Right lung (tissue), 5 donors: ENCODE results near the gene CACTIN. TPM values are rescaled to one million over a fixed set of nuclear protein-coding genes. Genes with fewer than 3 reads are reported as not detected.
"Not testable (repeated sequence)": the region's sequence is repeated elsewhere in the genome, so short reads cannot be mapped to it uniquely, and the experiment has no call there.

ENCODE experiments used
- DNase-seq, 2 donors: peaks; one replicate each; pipeline ENCODE4 v3.0.0-alpha.2; 2013
- polyA plus RNA-seq, 5 donors: library from polyadenylated mRNA; unstranded; fragments of 120-200 nt; gene quantifications; one replicate each; pipeline versions ENCODE4 v1.2.1 to v1.2.3, GENCODE V29; 2013; ENCODE audit warnings: inconsistent platforms in 1 of 5, low replicate concordance in 1 of 5; ENCODE audit not compliant: insufficient read length in 5 of 5, insufficient read depth in 1 of 5

The CACTIN gene
- polyA plus RNA-seq, 5 donors = 18.4 to 34.7 (median 26.0) TPM

DNA sequence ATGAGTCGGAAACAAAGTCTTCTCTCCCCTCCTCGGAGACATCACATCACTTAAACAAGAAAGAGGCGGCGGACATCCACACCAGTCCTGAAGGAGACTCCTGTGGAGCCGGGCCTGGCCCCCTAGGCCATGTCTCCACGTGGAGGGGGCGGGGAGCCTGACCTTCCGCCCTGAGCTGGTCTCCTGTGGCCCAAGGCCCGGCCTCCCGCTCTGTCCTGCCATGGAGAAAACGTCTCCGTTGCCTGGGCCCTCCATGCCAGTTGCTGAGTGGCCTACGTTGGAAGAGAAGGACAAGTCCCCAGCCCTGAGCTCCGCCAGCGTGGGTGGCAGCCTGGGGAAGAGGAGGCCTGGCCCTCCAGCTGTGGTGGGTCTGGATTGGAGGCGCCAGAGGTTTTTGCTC, 5.5 kb upstream of the CACTIN start:
- no peak for DNase-seq

DNA sequence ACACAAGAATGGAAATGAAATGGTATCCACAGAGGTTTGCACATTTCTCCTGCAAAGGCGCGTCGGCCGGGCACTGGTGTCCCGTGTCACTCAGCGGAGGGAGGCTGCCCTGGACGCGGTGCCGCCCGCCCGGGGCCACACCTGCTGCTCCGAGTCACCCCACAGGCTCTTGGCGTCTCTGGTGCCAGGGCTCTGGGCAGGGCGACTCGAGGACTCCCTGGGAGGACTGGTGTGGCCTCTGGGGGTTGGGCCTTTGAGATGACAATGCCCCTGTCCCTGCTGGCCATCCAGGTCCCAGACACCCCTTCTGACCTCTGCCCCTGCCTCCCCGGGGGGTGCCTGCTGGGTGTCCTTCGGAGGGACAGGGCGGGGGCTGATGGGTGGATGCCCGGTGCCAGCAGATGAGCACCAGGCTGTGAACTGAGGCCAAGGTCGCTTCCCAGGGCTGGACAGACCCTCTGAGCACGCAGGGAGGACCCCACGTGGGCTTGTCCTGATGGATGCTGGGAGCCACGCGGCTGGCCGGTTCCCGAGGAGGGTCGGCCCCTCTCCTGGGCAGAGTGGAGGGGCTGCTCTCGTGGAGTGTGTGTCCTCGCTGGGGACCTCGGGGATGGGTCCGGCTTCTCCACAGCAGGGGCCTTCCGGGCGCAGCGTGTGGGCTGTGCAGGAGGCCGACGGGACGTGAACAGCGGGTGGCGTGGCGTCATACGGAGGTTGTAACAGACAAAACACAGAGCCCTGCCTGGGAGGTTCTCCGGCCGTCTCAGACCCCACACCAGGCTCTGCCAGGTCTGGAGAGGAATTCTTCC, 4.7 kb upstream of the CACTIN start:
- no peak for DNase-seq

DNA sequence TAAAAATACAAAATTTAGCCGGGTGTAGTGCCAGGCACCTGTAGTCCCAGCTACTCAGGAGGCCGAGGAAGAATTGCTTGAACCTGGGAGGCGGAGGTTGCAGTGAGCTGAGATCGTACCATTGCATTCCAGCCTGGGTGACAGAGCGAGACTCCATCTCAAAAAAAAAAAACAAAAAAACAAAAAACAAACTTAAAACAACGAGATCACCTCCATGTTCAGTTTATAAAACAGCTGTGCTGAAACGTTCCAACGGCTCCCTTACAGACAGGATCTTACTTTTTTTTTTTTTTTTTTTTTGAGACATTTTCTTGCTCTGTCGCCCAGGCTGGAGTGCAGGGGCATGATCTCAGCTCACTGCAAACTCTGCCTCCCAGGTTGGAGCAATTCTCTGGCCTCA, 2.2 kb upstream of the CACTIN start:
- not testable (repeated sequence) for DNase-seq

DNA sequence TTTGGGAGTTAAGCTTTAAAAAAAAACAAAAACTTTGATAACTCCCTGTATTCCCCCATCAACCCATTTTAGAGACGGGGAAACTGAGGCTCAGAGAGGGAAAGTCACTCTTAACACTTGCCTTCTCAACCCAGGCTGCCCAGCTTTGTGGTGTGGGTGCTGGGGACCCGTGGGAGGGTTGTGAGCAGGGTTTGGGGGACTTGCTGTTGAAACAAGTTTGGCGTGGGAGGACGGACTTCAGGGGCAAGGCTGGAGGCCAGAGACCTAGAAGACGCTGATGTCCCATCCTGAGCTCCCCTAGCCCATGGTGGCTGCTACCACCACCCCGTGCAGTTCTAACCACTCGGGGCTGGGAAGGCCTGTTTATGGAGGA, 747 bp upstream of the CACTIN start:
- DNase-seq = no peak

DNA sequence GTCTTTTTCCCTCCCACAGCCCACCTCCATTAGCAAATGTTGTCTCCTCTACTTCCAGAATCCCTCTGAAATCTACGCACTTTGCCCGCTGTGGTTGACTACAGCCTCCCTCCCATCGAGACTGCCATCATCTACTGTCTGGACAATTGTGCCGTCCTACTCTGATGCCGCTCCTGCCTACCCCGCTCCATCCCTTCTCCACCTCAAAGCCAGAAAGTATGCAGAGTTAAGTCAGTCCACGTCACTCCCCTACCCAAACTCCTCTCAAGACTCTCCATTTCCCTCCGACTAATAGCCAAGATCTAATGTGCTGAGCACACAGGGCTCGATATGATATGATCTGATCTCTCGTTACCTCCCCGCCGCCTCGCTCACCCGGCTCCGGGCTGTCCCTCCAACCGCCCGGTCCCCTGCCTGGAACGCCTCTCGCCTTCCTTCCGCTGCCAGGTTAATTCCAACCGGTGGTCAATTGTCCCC, 556 bp downstream of the CACTIN start:
- no peak for DNase-seq

DNA sequence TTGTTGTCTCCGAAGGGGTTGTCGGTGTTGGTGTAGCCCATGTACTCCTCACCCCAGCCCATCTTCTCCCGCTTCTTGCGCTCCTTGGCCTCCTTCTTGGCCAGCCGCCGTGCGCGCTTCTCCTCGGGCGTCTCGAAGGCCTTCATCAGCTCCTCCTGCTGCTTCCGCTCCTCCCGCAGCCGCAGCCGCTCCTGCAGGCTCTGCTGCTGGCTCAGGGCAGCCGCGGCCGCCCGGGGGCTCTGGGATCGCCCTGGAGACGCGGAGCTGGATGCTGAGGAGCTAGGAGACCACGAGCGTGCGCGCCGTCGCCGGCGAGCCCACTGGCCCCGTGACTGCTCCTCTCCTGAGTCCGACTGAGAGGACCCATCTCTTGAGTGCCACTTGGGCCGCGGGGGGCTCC, 2.9 kb downstream of the CACTIN start:
- DNase-seq = no peak

DNA sequence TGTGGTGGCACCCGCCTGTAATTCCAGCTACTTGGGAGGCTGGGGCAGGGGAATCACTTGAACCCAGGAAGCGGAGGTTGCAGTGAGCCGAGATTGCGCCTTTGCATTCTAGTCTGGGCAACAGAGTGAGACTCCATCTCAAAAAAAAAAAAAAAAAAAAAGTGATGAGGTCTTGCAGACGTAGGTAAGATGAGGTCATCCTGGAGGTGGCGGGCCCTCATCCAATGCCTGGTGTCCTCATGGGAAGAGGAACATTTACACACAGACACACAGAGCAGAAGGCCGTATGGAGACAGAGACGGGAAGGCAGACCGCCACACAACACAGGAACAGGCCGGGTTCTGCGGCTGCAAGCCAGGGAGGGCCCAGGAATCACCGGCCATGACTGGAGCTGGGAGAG, 4.4 kb downstream of the CACTIN start:
- DNase-seq = no peak

DNA sequence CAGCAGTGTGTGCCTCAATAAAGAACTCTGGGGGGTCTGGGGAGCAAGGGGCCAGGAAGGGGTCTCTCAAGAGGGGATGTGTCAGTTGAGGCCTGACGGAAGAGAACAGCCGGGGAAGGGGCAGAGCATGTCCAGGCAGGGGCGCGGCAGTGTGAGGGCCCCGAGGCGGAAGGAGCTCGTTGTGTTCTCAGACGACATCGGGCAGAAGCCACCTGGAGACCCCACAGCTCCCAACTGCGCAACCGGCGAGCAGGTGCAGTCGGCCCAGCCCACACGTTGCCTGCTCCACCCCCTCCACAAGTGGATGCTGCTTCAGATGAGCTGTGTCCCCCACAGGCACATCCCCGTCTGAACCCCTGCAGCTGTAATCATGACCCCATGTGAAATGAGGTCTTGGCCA, 4.9 kb downstream of the CACTIN start:
- no peak for DNase-seq

DNA sequence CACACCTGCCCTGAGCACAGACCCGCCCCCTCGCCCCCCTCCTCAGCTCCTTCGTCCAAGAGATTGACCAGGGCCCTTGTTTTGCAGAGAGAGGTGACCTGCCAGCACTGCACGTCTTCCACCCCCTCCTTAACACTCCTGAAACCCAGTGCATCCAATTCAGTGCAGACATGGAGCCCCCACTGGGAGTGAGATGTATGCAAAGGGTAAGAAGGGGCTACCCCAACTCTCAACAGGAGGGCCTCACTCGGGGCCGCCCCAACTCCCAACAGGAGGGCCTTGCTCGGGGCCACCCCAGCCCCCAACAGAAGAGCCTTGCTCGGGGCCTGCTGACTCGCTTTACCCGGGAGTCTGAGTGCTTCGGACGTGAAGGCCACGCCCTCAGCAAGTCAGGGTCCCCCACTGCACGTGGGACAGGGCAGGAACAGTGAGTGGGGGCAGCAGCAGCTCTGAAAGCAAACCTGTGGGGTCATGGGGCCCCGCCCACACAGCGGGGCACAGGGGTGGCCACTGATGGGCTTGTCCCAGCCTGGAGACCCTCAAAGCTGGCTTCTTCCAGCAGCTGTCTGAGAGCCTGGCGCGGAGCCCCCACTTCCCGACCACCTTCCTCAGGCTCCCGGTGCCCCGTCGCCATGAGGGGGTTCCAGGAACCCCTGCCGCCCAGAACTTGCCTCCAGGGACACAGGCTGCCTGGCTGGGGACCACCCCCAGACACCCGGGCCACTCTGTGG, 5.6 kb downstream of the CACTIN start:
- DNase-seq = no peak

DNA sequence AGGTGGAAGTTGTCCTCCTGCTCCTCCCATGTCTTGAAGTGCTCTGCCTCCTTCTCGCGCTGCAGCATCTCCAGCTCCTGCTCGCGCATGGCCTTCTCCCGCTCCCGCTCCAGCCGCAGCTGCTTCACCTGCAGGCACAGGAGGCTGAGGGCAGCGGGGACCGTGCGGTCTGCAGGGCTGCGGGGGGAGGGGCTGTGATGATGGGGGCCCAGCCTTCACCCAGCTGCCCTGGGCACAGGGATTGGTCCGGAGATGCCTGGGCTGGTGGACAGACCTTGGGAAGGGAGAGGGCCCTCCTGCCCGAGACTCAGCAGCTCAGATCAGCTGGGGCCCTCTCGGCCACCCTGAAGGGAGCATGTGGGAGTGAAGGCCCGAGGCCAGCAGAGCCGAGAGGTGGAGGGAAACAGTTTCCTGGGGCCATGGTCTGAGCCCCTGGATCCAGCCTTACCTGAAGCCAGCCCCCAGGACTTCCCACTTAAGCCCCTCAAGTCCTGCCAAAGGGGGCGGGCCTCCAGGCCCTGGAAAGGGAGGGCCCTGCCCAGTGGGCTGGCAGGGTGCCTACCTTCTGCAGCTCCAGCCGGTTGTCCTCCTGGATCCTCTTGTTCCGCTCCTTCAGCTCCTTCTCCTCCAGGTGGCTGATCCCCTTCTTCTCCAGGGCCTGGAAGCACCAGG, 6.3 kb downstream of the CACTIN start:
- no peak for DNase-seq

DNA sequence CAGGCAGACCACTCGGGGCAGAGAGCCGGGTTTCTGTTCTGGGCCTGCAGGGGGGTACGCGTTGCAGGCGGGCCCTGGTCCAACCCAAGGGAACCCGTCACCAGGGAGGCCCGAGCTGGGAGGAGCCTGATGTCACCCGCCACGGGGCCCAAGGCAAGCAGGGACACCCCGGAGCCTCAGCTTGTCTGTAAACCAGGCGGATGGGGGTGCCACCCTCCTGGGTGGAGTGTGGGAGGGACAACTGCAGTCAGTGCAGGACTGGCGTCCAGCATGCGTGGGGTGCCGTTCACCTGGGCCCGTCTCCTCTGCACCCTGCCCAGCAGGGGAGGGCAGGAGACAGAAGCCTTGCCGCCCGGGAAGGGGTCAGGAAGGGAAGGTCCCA, 7.0 kb downstream of the CACTIN start:
- no peak for DNase-seq

DNA sequence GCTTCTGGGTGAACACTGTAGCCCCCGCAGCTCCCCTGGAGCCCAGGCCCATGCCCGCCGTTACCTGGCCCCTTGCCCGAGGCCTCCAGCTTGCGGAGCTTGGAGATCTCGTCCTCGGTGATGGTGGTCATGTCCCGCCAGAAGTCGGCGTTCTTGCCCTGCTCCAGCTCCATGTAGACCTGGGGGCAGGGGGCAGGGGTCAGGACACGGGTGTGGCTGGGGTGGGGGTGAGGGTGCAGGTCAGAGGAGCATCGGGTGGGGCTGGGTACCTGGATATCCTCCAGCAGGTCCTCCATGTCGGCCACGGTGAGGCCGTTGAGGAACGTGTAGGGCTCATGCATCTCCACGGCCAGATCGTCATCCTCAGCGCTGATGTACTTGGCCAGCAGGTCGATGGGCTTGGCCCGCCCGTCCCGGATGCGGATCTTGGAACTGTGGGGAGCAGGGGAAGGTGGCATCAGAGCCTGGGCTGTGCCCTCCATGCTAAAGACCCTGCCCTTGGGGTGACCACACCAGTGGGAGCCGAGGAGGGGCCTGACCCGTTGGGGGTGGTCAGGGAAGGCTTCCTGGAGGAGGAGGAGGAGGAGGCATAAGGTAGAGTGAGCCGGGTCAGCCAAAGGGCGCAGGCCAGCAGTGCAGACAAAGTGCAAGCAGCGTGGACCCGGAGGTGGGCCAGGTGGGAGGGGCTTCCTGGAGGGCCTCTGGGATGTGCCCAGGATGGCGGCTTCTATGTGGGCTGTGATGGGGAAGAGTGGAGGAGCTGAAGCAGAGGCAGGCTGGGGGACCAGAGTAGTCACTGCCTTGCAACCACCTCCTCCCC, 7.6 kb downstream of the CACTIN start:
- no peak for DNase-seq

DNA sequence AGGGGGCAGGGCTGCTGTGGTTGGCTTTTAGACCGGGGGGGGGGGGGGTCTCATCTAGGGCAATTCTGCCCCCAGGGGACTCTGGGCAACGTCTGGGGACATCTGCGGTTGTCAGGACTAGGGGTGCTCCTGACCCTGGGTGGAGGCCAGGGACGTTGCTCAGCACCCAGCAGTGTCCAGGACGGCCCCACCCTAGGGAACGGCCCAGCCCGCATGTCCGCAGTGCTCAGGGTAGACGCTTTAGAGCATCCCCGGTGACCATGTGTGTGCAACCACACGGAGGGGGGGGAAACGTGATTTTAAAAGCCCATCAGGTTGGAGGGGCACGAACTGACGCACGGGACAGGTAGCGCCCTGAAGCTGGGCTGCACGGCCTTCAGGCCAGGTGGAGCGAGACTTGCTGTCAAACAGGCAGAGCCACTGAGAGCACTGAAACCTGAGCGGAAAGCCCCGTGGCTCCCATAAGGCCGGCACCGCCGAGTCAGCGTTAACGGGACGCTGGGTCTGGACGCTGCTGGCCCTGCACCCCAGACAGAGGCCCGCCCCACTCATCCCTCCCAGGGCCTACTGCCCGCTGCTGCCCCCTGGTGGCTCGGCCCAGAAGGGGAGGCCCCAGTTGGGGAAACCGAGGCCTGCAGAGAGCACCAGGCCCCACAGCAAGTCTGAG, 8.3 kb downstream of the CACTIN start:
- DNase-seq = peak; percentile 29 to 32

DNA sequence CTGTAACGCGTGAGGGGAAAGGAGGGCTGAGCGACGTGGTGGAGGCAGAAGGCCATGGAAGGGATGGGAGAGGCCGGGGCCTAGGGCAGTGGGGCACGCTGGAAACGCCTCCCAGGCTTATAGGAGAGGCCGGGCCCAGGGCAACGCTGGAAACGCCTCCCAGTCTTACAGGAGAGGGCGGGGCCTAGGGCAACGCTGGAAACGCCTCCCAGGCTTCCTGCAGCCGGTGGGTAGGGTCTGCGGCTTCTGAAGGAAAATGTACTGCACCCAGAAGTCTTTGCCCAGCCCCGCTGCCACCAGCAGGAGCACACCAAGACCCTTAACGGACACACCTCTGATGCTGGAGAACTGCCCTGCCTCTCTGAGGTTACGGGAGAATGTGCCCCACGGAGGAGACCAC, 9.1 kb downstream of the CACTIN start:
- DNase-seq = no peak

DNA sequence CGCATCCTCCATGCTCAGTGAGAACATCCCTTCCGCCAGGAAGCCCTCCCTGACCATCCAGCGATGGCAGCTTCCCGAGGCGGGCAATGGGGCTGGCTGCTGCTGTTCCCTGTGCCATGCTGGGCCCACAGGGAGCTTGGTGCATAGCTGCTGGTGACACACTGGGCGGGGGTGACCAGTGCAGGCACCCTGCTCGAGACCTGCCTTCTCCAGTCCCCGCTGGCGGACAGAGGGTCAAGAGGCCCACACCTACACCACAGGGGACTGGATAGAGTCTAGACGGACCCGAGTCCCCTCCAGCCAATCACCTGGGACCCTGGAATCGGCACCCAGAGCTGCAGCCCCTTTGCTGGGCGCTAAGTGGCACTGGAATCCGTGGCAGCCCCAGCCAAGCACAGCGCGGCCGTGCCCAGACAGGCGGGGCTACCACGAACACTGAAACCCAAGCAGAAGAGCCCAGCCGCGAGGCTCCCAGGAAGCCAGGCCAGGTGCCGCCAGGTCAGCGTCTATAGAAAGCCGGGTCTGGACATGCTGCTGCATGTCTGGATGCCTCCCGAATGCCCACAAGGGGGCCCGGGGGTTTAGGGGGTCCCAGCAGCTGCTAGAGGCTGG, 11.0 kb downstream of the CACTIN start:
- no peak for DNase-seq

DNA sequence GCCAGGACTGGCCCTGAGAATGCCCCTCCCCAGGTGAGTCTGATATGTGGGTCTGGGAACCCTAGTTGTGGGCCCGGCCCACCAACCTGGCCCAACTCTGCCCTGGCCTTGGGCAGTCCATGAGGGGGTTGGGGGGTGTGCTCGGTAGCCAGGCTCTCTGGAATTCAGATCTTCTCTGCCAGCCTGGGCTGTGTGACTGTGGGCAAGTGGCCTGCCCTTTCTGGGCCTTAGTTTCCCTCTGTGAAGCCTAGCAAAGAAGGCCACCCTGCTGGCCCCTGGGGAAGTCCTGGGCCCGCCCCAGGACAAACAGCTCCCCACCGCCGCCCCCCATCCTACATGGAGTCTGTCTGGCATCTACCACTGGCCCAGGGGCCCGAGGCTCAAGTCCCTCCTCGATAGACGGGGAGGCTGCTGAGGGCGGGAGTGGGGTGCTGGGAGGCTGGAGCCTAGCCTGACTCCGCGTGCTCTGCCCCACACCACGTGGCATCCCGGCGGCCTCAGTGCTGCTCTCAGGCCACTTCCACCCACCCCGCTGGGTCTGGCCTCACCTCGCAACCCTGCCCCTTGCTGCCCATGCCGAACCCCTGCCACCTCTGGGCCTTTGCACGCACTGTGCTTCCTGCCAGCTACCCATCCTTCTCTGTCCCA, 11.6 kb downstream of the CACTIN start:
- DNase-seq = no peak

DNA sequence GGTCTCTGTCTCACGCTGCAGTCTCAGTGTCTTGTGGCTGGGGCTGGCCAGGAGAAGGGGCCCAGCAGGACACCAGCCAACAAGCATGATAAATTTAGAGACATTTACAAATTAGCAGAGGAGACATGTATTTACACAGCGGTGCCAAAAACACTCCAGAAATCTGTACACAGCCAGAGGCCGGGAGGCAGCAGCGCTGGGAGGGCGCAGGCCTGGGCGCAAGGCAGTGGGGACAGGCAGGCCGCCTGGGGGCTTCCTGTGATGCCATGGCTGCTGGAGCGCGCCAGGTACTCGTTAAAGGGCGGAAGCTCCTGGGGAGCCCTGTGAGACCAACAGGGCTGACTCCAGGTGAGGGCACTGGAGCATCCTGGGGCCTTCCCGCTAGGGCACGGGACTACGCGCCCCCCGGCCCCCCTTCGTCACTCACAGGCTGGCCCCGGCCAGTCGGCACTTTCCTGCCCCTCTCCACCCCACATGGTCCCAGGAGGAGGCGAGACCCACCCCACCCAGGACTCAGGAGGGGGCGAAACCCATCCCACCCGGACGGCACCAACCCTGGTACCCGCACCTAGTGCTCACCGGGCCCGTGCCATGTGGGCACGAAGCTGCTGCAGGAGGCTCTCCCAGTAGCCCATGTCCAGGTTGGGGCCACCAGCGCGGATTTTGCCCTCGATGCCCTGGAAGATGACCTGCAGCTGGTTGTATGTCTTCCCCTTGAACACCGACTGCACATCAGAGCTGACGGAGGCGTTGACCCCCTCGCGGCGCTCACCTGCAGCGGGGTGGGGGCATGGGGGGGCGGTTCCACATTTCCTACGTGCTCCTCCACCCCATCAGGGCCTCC, 12.6 kb downstream of the CACTIN start:
- peak; percentile 56 to 60 for DNase-seq

DNA sequence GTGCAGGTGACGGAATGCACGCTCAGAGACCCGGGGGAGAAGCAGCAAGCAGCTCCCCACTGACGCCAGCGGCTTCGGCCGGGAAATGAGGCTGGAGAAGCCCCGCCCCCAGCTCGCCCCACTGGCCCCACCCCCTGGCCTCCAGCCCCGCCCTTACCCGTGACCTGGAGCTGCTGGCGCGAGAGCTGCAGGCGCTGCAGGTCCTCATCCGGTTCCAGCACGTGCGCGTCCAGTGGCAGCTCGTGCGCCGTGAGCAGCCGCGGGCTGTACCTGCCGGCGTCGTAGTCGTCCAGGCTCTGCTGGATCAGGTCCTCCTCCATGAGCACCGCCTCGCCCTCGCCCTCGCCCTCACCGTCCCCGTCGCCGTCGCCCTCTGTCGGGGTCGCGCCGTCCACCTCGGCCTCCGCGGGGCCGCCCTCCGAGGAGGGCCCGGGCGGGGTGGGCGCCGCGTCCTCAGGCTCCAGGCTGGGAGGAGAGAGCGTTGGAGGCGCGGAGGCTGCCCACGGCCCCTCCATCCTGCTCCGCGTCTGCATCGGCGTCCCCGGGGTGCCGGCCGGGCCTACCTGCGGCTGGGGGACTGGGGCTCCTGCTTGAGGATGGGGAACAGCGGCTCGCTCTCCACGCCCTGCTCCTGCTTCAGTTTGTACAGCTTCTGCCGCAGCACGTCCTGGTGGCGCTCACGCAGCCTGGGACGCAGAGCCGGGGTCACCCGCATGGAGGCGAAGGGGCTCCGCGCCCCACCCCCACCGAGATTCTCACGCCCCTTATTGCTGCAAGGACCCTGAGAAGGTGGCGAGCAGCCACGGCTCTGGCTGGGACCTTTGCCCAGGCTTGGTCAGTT, 13.5 kb downstream of the CACTIN start:
- peak; percentile 17 to 24 for DNase-seq
